ENCODE data around the gene ADAMTSL3.

ADAMTSL3 gene

GRCh38 chr15:83815506-83815905, 161.6 kb downstream of the ADAMTSL3 start:
- no peak for DNase-seq (ENCODE audit: low read depth)
- H3K4me3 ChIP-seq (ENCODE audit: low read depth, low read length): no peak overlapping the region
- TF ChIP-seq CTCF (conservative IDR thresholded peaks at IDR 0.05; ENCODE audit: low read depth, low read length): no peak

GRCh38 chr15:83816124-83816883, 162.4 kb downstream of the ADAMTSL3 start:
- TF ChIP-seq CTCF (conservative IDR thresholded peaks at IDR 0.05; ENCODE audit: low read depth, low read length): no peak
- no peak for DNase-seq (ENCODE audit: low read depth)
- no peak overlapping the region for H3K4me3 ChIP-seq (ENCODE audit: low read depth, low read length)

GRCh38 chr15:83818591-83818990, 164.7 kb downstream of the ADAMTSL3 start:
- no peak overlapping the region for H3K4me3 ChIP-seq (ENCODE audit: low read depth, low read length)
- no peak for DNase-seq (ENCODE audit: low read depth)
- TF ChIP-seq CTCF (conservative IDR thresholded peaks at IDR 0.05; ENCODE audit: low read depth, low read length): no peak

- no peak for TF ChIP-seq CTCF (conservative IDR thresholded peaks at IDR 0.05; ENCODE audit: low read depth, low read length)
- H3K4me3 ChIP-seq (ENCODE audit: low read depth, low read length): no peak overlapping the region
- no peak for DNase-seq (ENCODE audit: low read depth)
Observed at GRCh38 chr15:83830381-83830780, 176.5 kb downstream of the ADAMTSL3 start.

- no peak overlapping the region for H3K4me3 ChIP-seq (ENCODE audit: low read depth, low read length)
- DNase-seq (ENCODE audit: low read depth): no peak
- TF ChIP-seq CTCF (conservative IDR thresholded peaks at IDR 0.05; ENCODE audit: low read depth, low read length): no peak
Observed at GRCh38 chr15:83833569-83833968, 179.6 kb downstream of the ADAMTSL3 start.

GRCh38 chr15:83835479-83835878, 181.6 kb downstream of the ADAMTSL3 start:
- no peak overlapping the region for H3K4me3 ChIP-seq (ENCODE audit: low read depth, low read length)
- DNase-seq (ENCODE audit: low read depth): no peak
- no peak for TF ChIP-seq CTCF (conservative IDR thresholded peaks at IDR 0.05; ENCODE audit: low read depth, low read length)

GRCh38 chr15:83837945-83838571, 184.1 kb downstream of the ADAMTSL3 start:
- TF ChIP-seq CTCF (conservative IDR thresholded peaks at IDR 0.05; ENCODE audit: low read depth, low read length): peak; percentile 81
- peak overlapping the region; percentile 30 for H3K4me3 ChIP-seq (ENCODE audit: low read depth, low read length)
- DNase-seq (ENCODE audit: low read depth): peak; percentile 59

Measured in choroid plexus epithelial cell (primary cell).